Measurements from ENCODE around the gene PIEZO1.

GRCh38 chr16:88731699-88732098 lies 53.3 kb downstream of the PIEZO1 start:
- TF ChIP-seq CTCF (conservative IDR thresholded peaks at IDR 0.05; ENCODE audit: low read depth in 2 of 2) = no peak
- TF ChIP-seq EZH2phosphoT487 (IDR thresholded peaks at IDR 0.05; ENCODE audit: unreplicated experiment) = no peak
- no peak for TF ChIP-seq EZH2 (IDR thresholded peaks at IDR 0.05; ENCODE audit: low read depth, unreplicated experiment)
- TF ChIP-seq POLR2AphosphoS5 (IDR thresholded peaks at IDR 0.05; ENCODE audit: low read depth) = no peak
- TF ChIP-seq REST (IDR thresholded peaks at IDR 0.05; ENCODE audit: unreplicated experiment) = no peak

Data from GM23338 (cell line).